ENCODE data around the gene SHROOM3. TPM values are rescaled to one million over a fixed set of nuclear protein-coding genes. Genes with fewer than 3 reads are reported as not detected.
A peak's percentile ranks its signal among the peaks of the same experiment; 100 is the strongest.

SHROOM3 gene
- total RNA-seq, 1 donor from 2014 or later, result 192 TPM

DNA sequence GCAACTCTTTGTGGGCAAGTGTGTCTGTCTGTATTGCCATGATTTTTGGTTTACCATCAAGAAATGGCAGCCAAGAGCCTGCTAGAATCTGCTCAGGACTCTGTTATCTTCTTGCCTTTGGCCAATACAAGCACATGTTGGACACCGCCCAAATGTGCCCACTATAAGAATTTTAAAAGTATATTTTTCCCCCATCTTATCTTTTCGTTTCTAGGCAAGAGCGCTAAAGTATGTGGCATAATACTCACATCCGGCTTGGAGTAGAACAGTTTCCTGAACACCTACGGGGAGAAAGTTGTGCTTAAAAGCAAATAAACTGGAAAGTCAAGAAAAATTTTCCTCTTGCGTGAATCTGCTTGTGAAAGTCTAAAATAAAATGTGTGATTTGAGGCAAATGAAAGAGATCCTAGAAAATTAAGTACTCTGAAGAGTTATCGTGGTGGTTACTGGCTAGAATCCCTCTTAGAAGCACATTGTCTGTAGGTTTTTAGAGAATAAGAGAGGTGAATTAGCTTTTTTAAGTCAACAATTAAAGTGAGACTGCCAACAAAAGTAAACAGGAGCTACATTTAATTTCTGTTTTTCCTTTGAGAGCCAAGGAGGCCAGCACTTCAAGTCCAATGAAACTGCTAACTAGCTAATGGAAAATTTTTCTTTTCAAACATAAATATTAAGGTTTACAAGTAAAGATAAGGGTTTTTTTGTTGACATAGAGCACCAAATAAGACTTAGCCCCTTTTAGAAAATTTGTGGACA lies 242.7 kb downstream of the SHROOM3 start:
- Histone ChIP-seq H3K9me3 (no peaks in the 10 kb centered on the region), H3K36me3 (no peaks in the 10 kb centered on the region), H3K4me3 (peak overlapping the region in 1 of 2 donors; percentile 30), H3K4me1 (peaks cover 15 to 23% of the 10 kb centered on the region in 2 donors), H3K27ac (peak overlapping the region; percentile 91 to 93), H3K27me3 (no peaks in the 10 kb centered on the region)
- TF ChIP-seq, protein P1, sequence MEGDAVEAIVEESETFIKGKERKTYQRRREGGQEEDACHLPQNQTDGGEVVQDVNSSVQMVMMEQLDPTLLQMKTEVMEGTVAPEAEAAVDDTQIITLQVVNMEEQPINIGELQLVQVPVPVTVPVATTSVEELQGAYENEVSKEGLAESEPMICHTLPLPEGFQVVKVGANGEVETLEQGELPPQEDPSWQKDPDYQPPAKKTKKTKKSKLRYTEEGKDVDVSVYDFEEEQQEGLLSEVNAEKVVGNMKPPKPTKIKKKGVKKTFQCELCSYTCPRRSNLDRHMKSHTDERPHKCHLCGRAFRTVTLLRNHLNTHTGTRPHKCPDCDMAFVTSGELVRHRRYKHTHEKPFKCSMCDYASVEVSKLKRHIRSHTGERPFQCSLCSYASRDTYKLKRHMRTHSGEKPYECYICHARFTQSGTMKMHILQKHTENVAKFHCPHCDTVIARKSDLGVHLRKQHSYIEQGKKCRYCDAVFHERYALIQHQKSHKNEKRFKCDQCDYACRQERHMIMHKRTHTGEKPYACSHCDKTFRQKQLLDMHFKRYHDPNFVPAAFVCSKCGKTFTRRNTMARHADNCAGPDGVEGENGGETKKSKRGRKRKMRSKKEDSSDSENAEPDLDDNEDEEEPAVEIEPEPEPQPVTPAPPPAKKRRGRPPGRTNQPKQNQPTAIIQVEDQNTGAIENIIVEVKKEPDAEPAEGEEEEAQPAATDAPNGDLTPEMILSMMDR (IDR thresholded peaks at IDR 0.05), result no peak
- intact Hi-C loops (cut with DNase I), result no loop called here
- DNase-seq (ENCODE audit: low spot score in 2 of 2), result no peak

DNA sequence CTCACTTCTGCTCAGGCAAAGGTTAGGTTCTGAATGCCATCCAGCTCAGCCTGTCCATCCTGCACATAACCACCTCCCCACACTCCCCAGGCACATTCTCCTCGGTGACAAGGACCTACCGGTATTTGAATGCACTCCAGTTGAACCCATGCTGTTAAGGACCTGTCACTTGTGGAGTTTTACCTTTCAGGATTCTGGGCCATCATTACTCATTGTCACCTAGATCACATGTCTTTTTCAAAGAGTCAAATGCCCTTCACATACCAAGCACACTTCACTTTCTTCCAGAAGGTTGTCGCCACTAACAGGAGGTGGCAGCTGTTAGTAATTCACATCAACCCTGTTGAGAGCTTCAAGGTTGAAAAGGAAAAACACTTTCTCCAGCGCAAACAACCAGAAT lies 244.7 kb downstream of the SHROOM3 start:
- H3K9me3 ChIP-seq, result no peaks in the 10 kb centered on the region
- no peaks in the 10 kb centered on the region for H3K27me3 ChIP-seq
- peak overlapping the region; percentile 91 to 93 for H3K27ac ChIP-seq
- TF ChIP-seq, protein P1 (IDR thresholded peaks at IDR 0.05), result no peak
- H3K36me3 ChIP-seq, result no peaks in the 10 kb centered on the region
- intact Hi-C loops (cut with DNase I), result no loop called here
- no peak for DNase-seq (ENCODE audit: low spot score in 2 of 2)
- no peak overlapping the region for H3K4me3 ChIP-seq
- H3K4me1 ChIP-seq, result peaks cover 15 to 21% of the 10 kb centered on the region in 2 donors

DNA sequence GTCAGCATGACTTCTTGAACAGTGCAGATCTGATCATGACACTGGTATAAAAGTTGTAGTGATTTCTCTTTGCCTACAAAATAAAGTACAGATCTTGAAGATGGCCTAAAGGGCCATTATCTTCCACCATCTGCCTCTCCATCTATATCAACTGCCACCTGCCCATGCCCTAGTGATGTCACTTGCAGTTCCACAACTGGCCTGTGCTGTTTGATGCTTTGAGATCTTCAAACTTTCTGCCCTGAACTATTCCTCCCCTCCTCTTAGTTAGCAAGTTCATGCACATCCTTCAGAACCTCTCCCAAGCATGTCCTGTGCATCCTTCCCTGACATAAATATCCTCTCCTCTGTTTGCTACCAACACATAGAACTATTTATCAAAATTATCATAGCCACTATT lies 245.9 kb downstream of the SHROOM3 start:
- Histone ChIP-seq H3K36me3 (no peaks in the 10 kb centered on the region), H3K4me3 (no peak overlapping the region), H3K27ac (peak overlapping the region in 1 of 2 donors; percentile 72), H3K9me3 (no peaks in the 10 kb centered on the region), H3K4me1 (peaks cover 15 to 21% of the 10 kb centered on the region in 2 donors), H3K27me3 (no peaks in the 10 kb centered on the region)
- TF ChIP-seq, protein P1 (IDR thresholded peaks at IDR 0.05), result no peak
- intact Hi-C loops (cut with DNase I), result no loop called here
- no peak for DNase-seq (ENCODE audit: low spot score in 2 of 2)

DNA sequence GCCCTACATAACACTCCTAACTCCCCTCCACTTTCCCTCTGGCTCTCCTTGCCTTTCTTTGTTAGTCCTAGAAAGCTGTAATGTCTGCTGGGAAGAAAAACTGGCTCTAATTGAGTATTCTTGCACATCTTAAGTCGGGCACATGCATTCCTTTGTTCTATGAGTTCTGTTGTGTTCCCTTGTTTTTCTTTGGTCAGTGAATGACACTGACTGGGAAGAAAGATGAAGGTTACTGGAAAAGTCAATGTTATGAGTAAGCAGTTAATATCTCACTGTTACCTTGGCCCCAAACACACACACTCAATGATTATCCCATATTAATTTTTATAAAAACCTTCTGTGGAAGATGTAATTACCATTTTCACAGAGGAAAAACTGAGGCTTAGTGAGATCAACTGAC lies 247.0 kb downstream of the SHROOM3 start:
- Histone ChIP-seq H3K27me3 (no peaks in the 10 kb centered on the region), H3K27ac (peak overlapping the region; percentile 72), H3K4me1 (peaks cover 15 to 21% of the 10 kb centered on the region in 2 donors), H3K4me3 (peak overlapping the region in 1 of 2 donors; percentile 30), H3K9me3 (no peaks in the 10 kb centered on the region), H3K36me3 (no peaks in the 10 kb centered on the region)
- TF ChIP-seq, protein P1 (IDR thresholded peaks at IDR 0.05), result no peak
- DNase-seq (ENCODE audit: low spot score in 2 of 2), result no peak
- intact Hi-C loops (cut with DNase I), result no loop called here

DNA sequence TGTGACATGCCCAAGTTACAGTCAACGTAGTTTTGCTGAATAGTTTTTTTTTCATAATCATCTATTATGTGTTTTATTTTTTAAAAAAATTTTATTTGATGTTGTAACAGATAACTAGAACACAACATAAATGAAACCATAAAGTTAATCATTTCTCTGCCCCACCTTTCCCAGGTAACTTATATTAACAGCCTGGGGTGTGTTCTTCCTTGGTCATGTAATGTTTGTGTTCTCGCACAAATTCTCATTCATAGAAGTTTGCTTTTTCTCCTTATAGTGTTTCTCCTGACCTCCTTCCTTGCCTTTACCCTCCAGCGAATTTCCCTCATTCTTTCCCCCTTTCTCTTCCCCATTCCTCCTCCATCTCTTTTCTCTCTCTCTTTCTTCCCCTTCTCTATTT lies 248.1 kb downstream of the SHROOM3 start:
- Histone ChIP-seq H3K9me3 (no peaks in the 10 kb centered on the region), H3K27me3 (no peaks in the 10 kb centered on the region), H3K27ac (peak overlapping the region; percentile 27 to 72), H3K4me1 (peaks cover 12 to 25% of the 10 kb centered on the region in 2 donors), H3K4me3 (no peak overlapping the region), H3K36me3 (no peaks in the 10 kb centered on the region)
- TF ChIP-seq, protein P1 (IDR thresholded peaks at IDR 0.05), result no peak
- intact Hi-C loops (cut with DNase I), result no loop called here
- no peak for DNase-seq (ENCODE audit: low spot score in 2 of 2)

All from ascending aorta (tissue), 2 donors.